Suprapubic skin (tissue), 4 donors: Measurements from ENCODE around the gene MYO10. TPM values are rescaled to one million over a fixed set of nuclear protein-coding genes. Genes with fewer than 3 reads are reported as not detected.

Experiments used
- DNase-seq, 2 donors: peaks; one replicate each; pipeline ENCODE4 v3.0.0-alpha.2; 2019; ENCODE audit warnings: low spot score in 2 of 2
- H3K27ac ChIP-seq: fragments of 200-600 bp; sonication (generic); one replicate; pipeline ENCODE4 v1.5.1; 2019
- H3K27me3 ChIP-seq: fragments of 200-600 bp; sonication (generic); one replicate; pipeline ENCODE4 v1.5.1; 2019
- H3K36me3 ChIP-seq: fragments of 200-600 bp; sonication (generic); one replicate; pipeline ENCODE4 v1.5.1; 2019
- H3K4me1 ChIP-seq: fragments of 200-600 bp; sonication (generic); one replicate; pipeline ENCODE4 v1.5.1; 2019
- H3K4me3 ChIP-seq: fragments of 200-600 bp; sonication (generic); one replicate; pipeline ENCODE4 v1.5.1; 2019; ENCODE audit warnings: mild to moderate bottlenecking
- H3K9me3 ChIP-seq: fragments of 200-600 bp; sonication (generic); one replicate; pipeline ENCODE4 v1.5.1; 2019
- EP300 ChIP-seq: sonication (generic); formaldehyde crosslinking; IDR thresholded peaks from one replicate; pipeline ENCODE4 v1.6.1; 2017; ENCODE audit warnings: antibody characterized with exemption
- POLR2A ChIP-seq, 2 donors: fragments of 450-650 bp; IDR thresholded peaks; one replicate each; pipeline ENCODE4 v1.6.1; 2017; ENCODE audit warnings: antibody characterized with exemption in 2 of 2, mild to moderate bottlenecking in 2 of 2, moderate library complexity in 2 of 2
- POLR2AphosphoS5 ChIP-seq, 3 donors: sonication (generic); formaldehyde crosslinking; IDR thresholded peaks; one replicate each; pipeline ENCODE4 v1.6.1; 2017; ENCODE audit warnings: antibody characterized with exemption in 3 of 3
- WGBS: methylation state at CpG from one replicate; pipeline ENCODE4 v1.1.5; 2018; 5-methylcytosine and 5-hydroxymethylcytosine counted together
- total RNA-seq, 4 donors: library from RNA; depleted of rRNA; stranded (reverse); fragments of >200 nt; gene quantifications; one replicate each; pipeline ENCODE4 v1.1.0, GENCODE V29; 2016
- TF ChIP-seq, protein P1 (sequence below), 2 donors: fragments of 200-600 bp in 1 of 2; fragments of 450-650 bp in 1 of 2; sonication (generic) in 1 of 2; IDR thresholded peaks; one replicate each; pipeline ENCODE4 v1.5.1; 2016 to 2019; ENCODE audit warnings: antibody characterized with exemption in 2 of 2, mild to moderate bottlenecking in 1 of 2, moderate library complexity in 1 of 2

MYO10 gene
- total RNA-seq, 4 donors from 2014 or later, result 37.7 to 109 (median 64.6) TPM

DNA sequence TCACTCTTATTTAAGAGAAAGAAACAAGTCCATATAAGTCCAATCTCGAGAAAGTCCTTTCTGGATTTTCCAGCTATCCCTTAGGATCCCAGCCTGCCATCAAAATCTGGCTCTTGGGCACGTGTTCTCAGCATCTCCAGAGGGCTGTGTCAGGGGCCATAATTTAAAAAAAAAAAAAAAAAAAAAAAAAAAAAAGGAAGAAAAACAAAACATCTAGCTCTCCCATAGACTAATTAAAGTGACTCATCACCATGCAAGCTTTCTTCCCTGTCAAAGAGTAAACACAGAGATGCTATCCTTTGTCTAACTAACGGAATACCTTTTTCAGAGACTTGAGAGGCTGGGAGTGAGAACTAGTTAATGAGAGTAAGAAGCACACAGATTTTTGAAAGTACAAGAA is 44.9 kb upstream of the MYO10 start:
- DNase-seq, result no peak
- no peaks in the 10 kb centered on the region for H3K36me3 ChIP-seq
- no peaks in the 10 kb centered on the region for H3K27me3 ChIP-seq
- no peaks in the 10 kb centered on the region for H3K9me3 ChIP-seq
- TF ChIP-seq, protein P1, sequence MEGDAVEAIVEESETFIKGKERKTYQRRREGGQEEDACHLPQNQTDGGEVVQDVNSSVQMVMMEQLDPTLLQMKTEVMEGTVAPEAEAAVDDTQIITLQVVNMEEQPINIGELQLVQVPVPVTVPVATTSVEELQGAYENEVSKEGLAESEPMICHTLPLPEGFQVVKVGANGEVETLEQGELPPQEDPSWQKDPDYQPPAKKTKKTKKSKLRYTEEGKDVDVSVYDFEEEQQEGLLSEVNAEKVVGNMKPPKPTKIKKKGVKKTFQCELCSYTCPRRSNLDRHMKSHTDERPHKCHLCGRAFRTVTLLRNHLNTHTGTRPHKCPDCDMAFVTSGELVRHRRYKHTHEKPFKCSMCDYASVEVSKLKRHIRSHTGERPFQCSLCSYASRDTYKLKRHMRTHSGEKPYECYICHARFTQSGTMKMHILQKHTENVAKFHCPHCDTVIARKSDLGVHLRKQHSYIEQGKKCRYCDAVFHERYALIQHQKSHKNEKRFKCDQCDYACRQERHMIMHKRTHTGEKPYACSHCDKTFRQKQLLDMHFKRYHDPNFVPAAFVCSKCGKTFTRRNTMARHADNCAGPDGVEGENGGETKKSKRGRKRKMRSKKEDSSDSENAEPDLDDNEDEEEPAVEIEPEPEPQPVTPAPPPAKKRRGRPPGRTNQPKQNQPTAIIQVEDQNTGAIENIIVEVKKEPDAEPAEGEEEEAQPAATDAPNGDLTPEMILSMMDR (IDR thresholded peaks at IDR 0.05), result no peak
- TF ChIP-seq EP300 (no peak), POLR2A (IDR thresholded peaks at IDR 0.05) (no peak), POLR2AphosphoS5 (IDR thresholded peaks at IDR 0.05) (no peak)
- H3K27ac ChIP-seq, result no peak overlapping the region
- no peaks in the 10 kb centered on the region for H3K4me1 ChIP-seq
- H3K4me3 ChIP-seq, result no peak overlapping the region
- 54% methylated on average over 3 of the region's 3 CpGs for whole genome bisulfite sequencing

DNA sequence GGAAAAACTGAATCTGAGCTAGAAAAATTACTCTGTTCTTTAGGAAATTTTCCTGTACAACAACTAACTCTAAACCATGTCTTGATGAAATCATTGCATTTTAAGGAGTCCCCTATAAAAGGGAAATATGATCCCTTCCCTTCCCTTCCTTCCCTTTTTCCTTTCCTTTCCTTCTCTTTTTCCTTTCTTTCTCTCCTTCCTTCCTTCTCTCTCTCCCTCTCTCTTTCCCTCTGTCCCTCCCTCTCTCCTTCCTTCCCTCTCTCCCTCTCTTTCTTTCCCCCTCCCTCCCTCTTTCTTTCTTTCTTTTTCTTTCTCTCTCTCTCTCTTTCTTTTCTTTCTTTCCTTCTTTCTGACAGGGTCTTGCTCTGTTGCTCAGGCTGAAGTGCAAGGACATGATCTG is 42.2 kb upstream of the MYO10 start:
- Histone ChIP-seq H3K27ac (no peak overlapping the region), H3K36me3 (no peaks in the 10 kb centered on the region), H3K4me1 (no peaks in the 10 kb centered on the region), H3K9me3 (no peaks in the 10 kb centered on the region), H3K4me3 (no peak overlapping the region), H3K27me3 (no peaks in the 10 kb centered on the region)
- TF ChIP-seq POLR2A (IDR thresholded peaks at IDR 0.05) (no peak), POLR2AphosphoS5 (IDR thresholded peaks at IDR 0.05) (no peak), EP300 (no peak)
- TF ChIP-seq, protein P1 (IDR thresholded peaks at IDR 0.05), result no peak
- DNase-seq, result no peak

DNA sequence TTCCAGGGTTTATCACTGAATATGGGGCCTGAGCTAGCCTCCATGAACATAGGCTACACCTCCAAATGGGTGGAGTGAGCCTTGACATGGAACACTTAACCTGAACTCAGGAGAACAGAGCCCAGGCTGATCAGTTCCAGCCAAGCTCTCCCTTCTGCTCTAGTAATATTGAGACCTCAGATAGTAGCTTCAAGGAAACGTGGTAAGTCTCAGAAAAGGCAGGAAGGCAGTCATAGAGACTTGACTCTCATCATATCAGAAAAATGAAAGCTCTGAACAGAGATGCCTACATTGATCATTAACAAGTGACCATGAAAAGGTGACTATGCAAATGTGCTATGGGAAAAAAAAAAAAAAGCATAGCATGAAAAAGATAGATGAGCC is 40.5 kb upstream of the MYO10 start:
- H3K4me1 ChIP-seq, result no peaks in the 10 kb centered on the region
- no peak overlapping the region for H3K27ac ChIP-seq
- 80% methylated on average over 1 of the region's 1 CpG for WGBS
- H3K27me3 ChIP-seq, result no peaks in the 10 kb centered on the region
- no peak for DNase-seq
- no peaks in the 10 kb centered on the region for H3K36me3 ChIP-seq
- no peak for TF ChIP-seq POLR2A (IDR thresholded peaks at IDR 0.05)
- TF ChIP-seq, protein P1 (IDR thresholded peaks at IDR 0.05), result no peak
- H3K4me3 ChIP-seq, result no peak overlapping the region
- H3K9me3 ChIP-seq, result no peaks in the 10 kb centered on the region

DNA sequence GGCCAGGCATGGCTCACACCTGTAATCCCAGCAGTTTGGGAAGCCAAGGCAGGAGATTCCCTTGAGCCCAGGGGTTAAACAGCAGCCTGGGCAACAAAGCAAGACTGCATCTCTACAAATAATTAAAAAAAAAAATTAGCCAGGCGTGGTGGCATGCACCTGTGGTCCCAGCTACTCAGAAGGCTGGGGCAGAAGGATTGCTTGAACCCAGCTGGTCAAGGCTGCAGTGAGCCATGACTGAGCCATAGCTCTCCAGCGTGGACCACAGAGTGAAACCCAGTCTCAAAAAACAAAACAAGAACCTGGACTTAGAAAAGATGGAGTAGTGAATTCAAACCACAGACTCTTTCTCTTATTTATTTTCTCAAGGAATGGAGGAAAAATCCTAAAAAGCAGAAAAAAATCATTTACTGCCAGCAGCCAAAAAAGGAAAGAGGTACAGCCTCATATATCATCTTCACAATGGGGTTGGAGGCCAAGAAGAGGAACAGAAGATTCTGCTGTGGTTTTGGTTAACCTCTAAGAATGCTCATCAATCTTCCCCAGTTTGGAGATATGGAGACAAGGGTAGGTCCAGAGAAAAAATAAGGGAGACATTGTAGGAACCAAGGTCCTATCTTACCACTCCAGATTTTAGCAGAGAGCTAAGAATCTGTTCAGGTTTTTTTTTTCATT is 40.0 kb upstream of the MYO10 start:
- TF ChIP-seq EP300 (no peak), POLR2AphosphoS5 (IDR thresholded peaks at IDR 0.05) (no peak), POLR2A (IDR thresholded peaks at IDR 0.05) (no peak)
- TF ChIP-seq, protein P1 (IDR thresholded peaks at IDR 0.05), result no peak
- Histone ChIP-seq H3K36me3 (no peaks in the 10 kb centered on the region), H3K4me1 (no peaks in the 10 kb centered on the region), H3K27me3 (no peaks in the 10 kb centered on the region), H3K4me3 (no peak overlapping the region), H3K9me3 (no peaks in the 10 kb centered on the region), H3K27ac (no peak overlapping the region)
- DNase-seq, result no peak
- WGBS, result 95% methylated on average over 2 of the region's 2 CpGs

GRCh38 chr5:16974981-16975380 is 38.9 kb upstream of the MYO10 start:
- H3K9me3 ChIP-seq, result no peaks in the 10 kb centered on the region
- no peaks in the 10 kb centered on the region for H3K36me3 ChIP-seq
- H3K4me1 ChIP-seq, result no peaks in the 10 kb centered on the region
- DNase-seq, result no peak
- H3K27ac ChIP-seq, result no peak overlapping the region
- no peaks in the 10 kb centered on the region for H3K27me3 ChIP-seq
- no peak overlapping the region for H3K4me3 ChIP-seq
- 62% methylated on average over 2 of the region's 2 CpGs for WGBS
- no peak for TF ChIP-seq POLR2A (IDR thresholded peaks at IDR 0.05)
- TF ChIP-seq EP300, result no peak
- TF ChIP-seq, protein P1 (IDR thresholded peaks at IDR 0.05), result no peak
- no peak for TF ChIP-seq POLR2AphosphoS5 (IDR thresholded peaks at IDR 0.05)
